NCI-H2107 (cell line): ENCODE measurements around the gene KDM4B.

ENCODE experiments used
- DNase-seq: peaks from one replicate; lab custom pipeline; 2025; lab: John Stamatoyannopoulos, UW

Gene KDM4B

GRCh38 chr19:5107432-5108122 lies 138.7 kb downstream of the KDM4B start:
- DNase-seq: no peak

- no peak for DNase-seq
Observed at GRCh38 chr19:5108123-5108596, 139.2 kb downstream of the KDM4B start.

GRCh38 chr19:5108866-5109265 lies 140.0 kb downstream of the KDM4B start:
- DNase-seq: no peak

- DNase-seq: no peak
Observed at GRCh38 chr19:5109560-5109959, 140.6 kb downstream of the KDM4B start.

GRCh38 chr19:5110546-5110945 lies 141.6 kb downstream of the KDM4B start:
- no peak for DNase-seq

GRCh38 chr19:5111051-5111450 lies 142.1 kb downstream of the KDM4B start:
- DNase-seq: no peak

GRCh38 chr19:5112175-5112574 lies 143.3 kb downstream of the KDM4B start:
- DNase-seq: no peak

- no peak for DNase-seq
Observed at GRCh38 chr19:5112681-5113575, 144.0 kb downstream of the KDM4B start.

- no peak for DNase-seq
Observed at GRCh38 chr19:5113633-5114586, 145.0 kb downstream of the KDM4B start.

GRCh38 chr19:5114727-5115126 lies 145.8 kb downstream of the KDM4B start:
- no peak for DNase-seq

- DNase-seq: no peak
Observed at GRCh38 chr19:5115351-5115750, 146.4 kb downstream of the KDM4B start.

GRCh38 chr19:5115771-5116202 lies 146.9 kb downstream of the KDM4B start:
- DNase-seq: no peak

- DNase-seq: no peak
Observed at GRCh38 chr19:5116292-5116691, 147.4 kb downstream of the KDM4B start.

GRCh38 chr19:5117421-5117820 lies 148.5 kb downstream of the KDM4B start:
- no peak for DNase-seq

- DNase-seq: no peak
Observed at GRCh38 chr19:5118026-5118425, 149.1 kb downstream of the KDM4B start.

GRCh38 chr19:5119297-5119998 lies 150.5 kb downstream of the KDM4B start:
- DNase-seq: no peak

- no peak for DNase-seq
Observed at GRCh38 chr19:5120321-5120720, 151.4 kb downstream of the KDM4B start.

- DNase-seq: no peak
Observed at GRCh38 chr19:5120833-5121232, 151.9 kb downstream of the KDM4B start.

GRCh38 chr19:5121266-5122120 lies 152.6 kb downstream of the KDM4B start:
- DNase-seq: no peak

- DNase-seq: no peak
Observed at GRCh38 chr19:5122121-5122400, 153.1 kb downstream of the KDM4B start.
